GM15510 (cell line): ENCODE measurements around the gene PIR.

Experiments used
- POLR2A ChIP-seq: IDR thresholded peaks from 3 replicates; pipeline ENCODE4 v1.6.1; 2011; ENCODE audit warnings: borderline replicate concordance; ENCODE audit not compliant: insufficient read length; ENCODE audit errors: extremely low read depth

Gene PIR

GRCh38 chrX:15416133-15416993 lies 76.8 kb downstream of the PIR start:
- no peak for TF ChIP-seq POLR2A

- no peak for TF ChIP-seq POLR2A
Measured at GRCh38 chrX:15413101-15413500, 80.0 kb downstream of the PIR start.

- no peak for TF ChIP-seq POLR2A
Measured at GRCh38 chrX:15410947-15411346, 82.2 kb downstream of the PIR start.

- TF ChIP-seq POLR2A: no peak
Measured at GRCh38 chrX:15410430-15410829, 82.7 kb downstream of the PIR start.

GRCh38 chrX:15405846-15406245 lies 87.3 kb downstream of the PIR start:
- no peak for TF ChIP-seq POLR2A

GRCh38 chrX:15404401-15405096 lies 88.6 kb downstream of the PIR start:
- no peak for TF ChIP-seq POLR2A

GRCh38 chrX:15401378-15401777 lies 91.8 kb downstream of the PIR start:
- no peak for TF ChIP-seq POLR2A

- no peak for TF ChIP-seq POLR2A
Measured at GRCh38 chrX:15399962-15400391, 93.2 kb downstream of the PIR start.

- no peak for TF ChIP-seq POLR2A
Measured at GRCh38 chrX:15398874-15399273, 94.3 kb downstream of the PIR start.

GRCh38 chrX:15395789-15396188 lies 97.3 kb downstream of the PIR start:
- no peak for TF ChIP-seq POLR2A

GRCh38 chrX:15391850-15392249 lies 101.3 kb downstream of the PIR start:
- no peak for TF ChIP-seq POLR2A

GRCh38 chrX:15384304-15384703 lies 108.8 kb downstream of the PIR start, which contains the start of gene VEGFD:
Gene VEGFD (minus strand): TSS chrX:15384413. CDS start chrX:15383946, 467 bp downstream.
- TF ChIP-seq POLR2A: no peak

GRCh38 chrX:15382813-15383212 lies 110.3 kb downstream of the PIR start:
- TF ChIP-seq POLR2A: no peak

- no peak for TF ChIP-seq POLR2A
Measured at GRCh38 chrX:15376956-15377355, 116.2 kb downstream of the PIR start.

- TF ChIP-seq POLR2A: no peak
Measured at GRCh38 chrX:15373976-15374375, 119.2 kb downstream of the PIR start.
